ENCODE results near the gene SUZ12.

The SUZ12 gene

DNA sequence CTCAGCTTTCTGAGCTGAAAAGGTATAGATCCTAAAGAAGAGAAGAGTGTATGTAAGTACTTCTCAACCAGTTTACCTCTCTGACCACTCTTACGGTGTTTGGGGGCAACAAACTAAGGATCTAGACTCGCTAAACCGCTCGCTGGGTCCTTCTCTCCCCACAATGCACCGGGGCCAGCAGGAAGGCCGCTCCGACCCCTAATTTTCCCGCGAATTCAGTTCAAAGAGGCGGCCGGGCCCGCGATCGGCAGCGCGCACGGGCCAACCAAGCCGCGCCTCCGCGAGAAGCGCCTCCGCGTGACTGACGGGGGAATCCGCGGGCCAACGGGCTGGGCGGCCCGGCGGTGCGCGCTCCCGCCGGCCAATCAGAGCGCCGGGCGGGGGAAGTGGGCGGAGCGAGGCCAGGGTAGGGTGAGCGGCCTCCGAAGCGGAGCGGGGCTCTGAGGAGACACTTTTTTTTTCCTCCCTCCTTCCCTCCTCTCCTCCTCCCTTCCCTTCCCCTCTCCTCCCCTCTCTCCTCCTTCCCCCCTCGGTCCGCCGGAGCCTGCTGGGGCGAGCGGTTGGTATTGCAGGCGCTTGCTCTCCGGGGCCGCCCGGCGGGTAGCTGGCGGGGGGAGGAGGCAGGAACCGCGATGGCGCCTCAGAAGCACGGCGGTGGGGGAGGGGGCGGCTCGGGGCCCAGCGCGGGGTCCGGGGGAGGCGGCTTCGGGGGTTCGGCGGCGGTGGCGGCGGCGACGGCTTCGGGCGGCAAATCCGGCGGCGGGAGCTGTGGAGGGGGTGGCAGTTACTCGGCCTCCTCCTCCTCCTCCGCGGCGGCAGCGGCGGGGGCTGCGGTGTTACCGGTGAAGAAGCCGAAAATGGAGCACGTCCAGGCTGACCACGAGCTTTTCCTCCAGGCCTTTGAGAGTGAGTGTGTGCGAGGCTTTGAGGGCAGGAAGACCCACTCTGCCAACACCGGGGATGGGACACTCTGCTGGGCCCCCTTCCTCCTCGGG lies at the start of gene SUZ12:
SUZ12 (plus strand) TSS at position 393 of the 995 bp plus-strand sequence; CDS start at position 633, 240 bp downstream.
- peak; percentile 36 for DNase-seq (ENCODE audit: low read depth)
- H3K4me3 ChIP-seq (ENCODE audit: low read depth, low read length): peak within 1 kb of the TSS; percentile 72

DNA sequence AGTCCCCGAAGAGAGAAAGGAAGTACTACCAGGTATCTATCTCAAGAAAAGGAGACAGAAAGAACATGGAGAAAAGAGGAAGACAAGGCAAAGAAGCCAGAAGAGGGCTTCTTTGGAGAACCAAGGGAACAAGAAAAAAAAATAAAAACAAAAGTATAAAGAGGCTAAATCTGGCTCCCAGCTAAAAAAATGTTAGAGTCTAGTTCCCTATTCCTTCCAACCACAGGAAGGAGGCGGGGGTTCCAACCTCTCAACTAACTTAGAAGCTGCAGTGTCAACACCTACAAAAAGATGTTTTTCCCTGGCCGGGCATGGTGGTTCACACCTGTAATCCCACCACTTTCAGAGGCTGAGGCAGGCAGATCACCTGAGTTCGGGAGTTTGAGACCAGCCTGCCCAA lies 48.7 kb upstream of the SUZ12 start:
- no peak for DNase-seq (ENCODE audit: low read depth)
- TF ChIP-seq, protein P1, sequence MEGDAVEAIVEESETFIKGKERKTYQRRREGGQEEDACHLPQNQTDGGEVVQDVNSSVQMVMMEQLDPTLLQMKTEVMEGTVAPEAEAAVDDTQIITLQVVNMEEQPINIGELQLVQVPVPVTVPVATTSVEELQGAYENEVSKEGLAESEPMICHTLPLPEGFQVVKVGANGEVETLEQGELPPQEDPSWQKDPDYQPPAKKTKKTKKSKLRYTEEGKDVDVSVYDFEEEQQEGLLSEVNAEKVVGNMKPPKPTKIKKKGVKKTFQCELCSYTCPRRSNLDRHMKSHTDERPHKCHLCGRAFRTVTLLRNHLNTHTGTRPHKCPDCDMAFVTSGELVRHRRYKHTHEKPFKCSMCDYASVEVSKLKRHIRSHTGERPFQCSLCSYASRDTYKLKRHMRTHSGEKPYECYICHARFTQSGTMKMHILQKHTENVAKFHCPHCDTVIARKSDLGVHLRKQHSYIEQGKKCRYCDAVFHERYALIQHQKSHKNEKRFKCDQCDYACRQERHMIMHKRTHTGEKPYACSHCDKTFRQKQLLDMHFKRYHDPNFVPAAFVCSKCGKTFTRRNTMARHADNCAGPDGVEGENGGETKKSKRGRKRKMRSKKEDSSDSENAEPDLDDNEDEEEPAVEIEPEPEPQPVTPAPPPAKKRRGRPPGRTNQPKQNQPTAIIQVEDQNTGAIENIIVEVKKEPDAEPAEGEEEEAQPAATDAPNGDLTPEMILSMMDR (IDR thresholded peaks at IDR 0.05; ENCODE audit: control insufficient read depth, extremely low read depth, insufficient read depth): no peak
- H3K4me3 ChIP-seq (ENCODE audit: low read depth, low read length): no peak overlapping the region

DNA sequence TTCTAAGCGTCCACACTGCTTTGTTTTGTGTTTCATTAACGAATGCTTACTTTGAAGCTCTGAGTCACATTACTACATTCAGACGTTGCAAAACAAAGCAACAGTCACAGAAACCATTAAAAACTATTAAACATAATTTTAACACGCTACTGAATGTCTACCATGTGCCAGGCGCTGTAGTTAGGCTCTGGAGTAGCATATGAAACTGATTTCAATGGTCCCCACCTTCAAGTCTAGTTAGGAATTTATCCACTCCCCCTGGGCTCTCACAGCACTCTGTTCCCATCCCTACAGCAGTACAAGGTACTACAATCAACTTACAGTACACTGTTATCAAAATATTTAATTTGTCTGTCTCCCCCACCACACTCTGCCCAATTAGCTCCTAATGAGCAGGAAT lies 35.9 kb upstream of the SUZ12 start:
- DNase-seq (ENCODE audit: low read depth): no peak
- TF ChIP-seq, protein P1 (IDR thresholded peaks at IDR 0.05; ENCODE audit: control insufficient read depth, extremely low read depth, insufficient read depth): no peak
- peak overlapping the region; percentile 83 for H3K4me3 ChIP-seq (ENCODE audit: low read depth, low read length)

DNA sequence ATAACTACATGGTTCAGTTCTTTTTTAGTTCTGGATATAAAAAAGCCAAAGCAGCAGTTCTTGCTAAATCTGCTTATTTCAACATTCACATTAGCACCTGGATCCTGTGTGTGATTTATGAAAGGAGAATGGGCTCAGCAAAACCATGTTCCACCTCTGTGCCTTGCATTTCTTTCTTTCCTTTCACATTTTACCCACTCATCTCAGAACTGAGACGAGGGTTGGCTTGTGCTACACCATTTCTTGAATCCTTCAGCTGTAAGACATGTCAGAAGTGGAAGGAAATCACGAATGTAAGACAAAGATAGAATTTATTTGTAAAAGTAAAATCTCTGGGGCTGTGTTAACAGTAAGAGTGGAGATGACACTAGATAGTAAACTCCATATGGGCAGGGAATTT lies 34.1 kb upstream of the SUZ12 start:
- no peak for DNase-seq (ENCODE audit: low read depth)
- TF ChIP-seq, protein P1 (IDR thresholded peaks at IDR 0.05; ENCODE audit: control insufficient read depth, extremely low read depth, insufficient read depth): no peak
- H3K4me3 ChIP-seq (ENCODE audit: low read depth, low read length): no peak overlapping the region

DNA sequence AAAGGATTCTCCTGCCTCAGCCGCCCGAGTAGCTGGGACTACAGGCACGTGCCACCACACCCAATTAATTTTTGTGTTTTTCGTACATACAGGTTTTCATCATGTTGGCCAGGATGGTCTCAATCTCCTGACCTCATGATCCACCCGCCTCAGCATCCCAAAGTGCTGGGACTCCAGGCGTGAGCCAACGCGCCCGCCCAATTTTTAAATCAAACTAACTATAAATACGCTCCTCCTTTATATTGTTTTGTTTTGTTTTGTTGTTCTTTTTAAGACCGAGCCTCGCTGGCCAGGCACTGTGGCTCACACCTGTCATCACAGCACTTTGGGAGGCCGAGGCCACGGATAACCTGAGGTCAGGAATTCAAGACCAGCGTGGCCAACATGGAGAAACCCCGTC lies 33.4 kb upstream of the SUZ12 start:
- TF ChIP-seq, protein P1 (IDR thresholded peaks at IDR 0.05; ENCODE audit: control insufficient read depth, extremely low read depth, insufficient read depth): no peak
- no peak overlapping the region for H3K4me3 ChIP-seq (ENCODE audit: low read depth, low read length)
- no peak for DNase-seq (ENCODE audit: low read depth)

DNA sequence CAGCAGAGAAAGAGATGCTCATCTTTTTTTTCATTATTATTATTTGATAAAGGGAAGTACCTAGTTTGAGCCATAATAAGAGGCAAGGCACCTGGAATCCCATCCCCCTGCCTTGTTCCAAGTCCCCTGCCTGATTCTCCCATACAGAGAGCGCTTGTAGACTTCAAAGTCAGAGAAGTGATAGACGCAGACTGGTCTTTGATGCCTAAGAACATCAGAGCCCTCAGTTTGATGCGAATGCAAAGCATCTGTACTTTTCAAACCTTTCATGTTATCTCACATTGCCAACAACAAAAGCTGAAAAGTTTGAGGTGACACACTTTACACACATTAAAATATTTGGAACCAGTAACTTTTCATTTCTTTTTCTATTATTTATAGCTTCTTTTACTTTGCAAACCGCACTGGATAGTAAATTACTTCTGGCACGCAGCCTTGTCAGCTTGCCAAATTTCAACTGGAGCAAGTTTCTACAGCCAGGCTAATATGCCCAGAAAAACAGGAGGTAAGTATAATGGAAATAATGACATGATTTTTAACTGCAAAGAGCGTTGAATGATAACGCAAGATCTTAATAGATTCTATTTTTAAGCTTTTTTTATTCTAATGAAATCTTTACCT lies 29.4 kb upstream of the SUZ12 start:
- no peak overlapping the region for H3K4me3 ChIP-seq (ENCODE audit: low read depth, low read length)
- DNase-seq (ENCODE audit: low read depth): peak; percentile 35

DNA sequence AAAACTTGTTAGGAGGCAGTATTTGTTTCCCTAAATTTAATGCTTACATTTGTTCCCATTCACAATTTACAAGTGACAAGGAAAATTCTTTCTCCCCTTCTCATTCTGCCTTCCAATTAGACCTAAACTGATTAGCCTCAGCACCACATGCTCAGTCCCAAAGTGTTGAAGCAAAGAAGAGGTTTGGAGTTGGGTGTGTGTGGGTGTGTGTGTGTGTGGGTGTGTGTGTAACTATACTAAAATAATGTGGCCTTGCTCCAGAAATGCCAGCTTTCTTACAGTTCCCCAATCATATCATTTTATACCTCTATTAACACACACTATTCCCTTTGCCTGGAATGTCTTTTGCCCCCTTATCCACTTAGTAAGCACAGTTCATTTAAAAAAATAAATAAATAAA lies 28.4 kb upstream of the SUZ12 start:
- no peak overlapping the region for H3K4me3 ChIP-seq (ENCODE audit: low read depth, low read length)
- TF ChIP-seq, protein P1 (IDR thresholded peaks at IDR 0.05; ENCODE audit: control insufficient read depth, extremely low read depth, insufficient read depth): no peak
- DNase-seq (ENCODE audit: low read depth): no peak

More for the DNA sequence above, 29.4 kb upstream of the SUZ12 start:
- TF ChIP-seq, protein P1 (IDR thresholded peaks at IDR 0.05; ENCODE audit: control insufficient read depth, extremely low read depth, insufficient read depth): no peak

Measured in LNCaP clone FGC (cell line).